MM.1S (cell line): Measurements from ENCODE around the gene PKD2L2.

Experiments
- DNase-seq: peaks from one replicate; pipeline ENCODE4 v3.0.0-alpha.2; 2015
- H2AFZ ChIP-seq: fragments of 300-600 bp; sonication (generic); 2 replicates; pipeline ENCODE4 v1.6.0; 2016; ENCODE audit warnings: antibody characterized with exemption, low read length
- H3F3A ChIP-seq: fragments of 300-600 bp; sonication (generic); 2 replicates; pipeline ENCODE4 v1.6.1; 2016; ENCODE audit warnings: mild to moderate bottlenecking, antibody characterized with exemption, low read length, moderate library complexity, mixed read lengths; ENCODE audit not compliant: insufficient read depth
- H3K27ac ChIP-seq: fragments of 300-600 bp; sonication (generic); 2 replicates; pipeline ENCODE4 v1.5.1; 2016; ENCODE audit warnings: mild to moderate bottlenecking, low read length
- H3K27me3 ChIP-seq: fragments of 300-600 bp; sonication (generic); replicated peaks from 2 replicates; pipeline ENCODE4 v1.6.0; 2016; ENCODE audit warnings: low read length; ENCODE audit not compliant: insufficient read depth
- H3K36me3 ChIP-seq: fragments of 300-600 bp; sonication (generic); replicated peaks from 2 replicates; pipeline ENCODE4 v1.6.1; 2016; ENCODE audit warnings: mild to moderate bottlenecking, low read length, mixed read lengths; ENCODE audit not compliant: insufficient read depth
- H3K4me1 ChIP-seq: fragments of 300-600 bp; sonication (generic); 2 replicates; pipeline ENCODE4 v1.6.1; 2016; ENCODE audit warnings: low read length, mixed read lengths
- H3K4me2 ChIP-seq: fragments of 300-600 bp; sonication (generic); 2 replicates; pipeline ENCODE4 v1.6.0; 2016; ENCODE audit warnings: low read depth, low read length
- H3K4me3 ChIP-seq: fragments of 300-600 bp; sonication (generic); 2 replicates; pipeline ENCODE4 v1.5.1; 2016; ENCODE audit warnings: low read length, mixed read lengths
- H3K79me2 ChIP-seq: fragments of 300-600 bp; sonication (generic); 2 replicates; pipeline ENCODE4 v1.6.1; 2016; ENCODE audit warnings: mixed run types, low read length, mixed read lengths
- H3K9ac ChIP-seq: fragments of 300-600 bp; sonication (generic); 2 replicates; pipeline ENCODE4 v1.6.1; 2016; ENCODE audit warnings: low read length, mixed read lengths
- H3K9me2 ChIP-seq: fragments of 300-600 bp; sonication (generic); replicated peaks from 2 replicates; pipeline ENCODE4 v1.6.1; 2016; ENCODE audit warnings: mild to moderate bottlenecking, low read length, mixed read lengths; ENCODE audit not compliant: insufficient read depth
- H3K9me3 ChIP-seq: fragments of 300-600 bp; sonication (generic); replicated peaks from 2 replicates; pipeline ENCODE4 v1.6.1; 2016; ENCODE audit warnings: mild to moderate bottlenecking, low read length, mixed read lengths; ENCODE audit not compliant: insufficient read depth
- H4K20me1 ChIP-seq: fragments of 300-600 bp; sonication (generic); 2 replicates; pipeline ENCODE4 v1.6.1; 2016; ENCODE audit warnings: mild to moderate bottlenecking, low read length, moderate library complexity, mixed read lengths; ENCODE audit not compliant: insufficient read depth
- EZH2 ChIP-seq: fragments of 300-600 bp; sonication (generic); optimal IDR thresholded peaks from 2 replicates; pipeline ENCODE3; 2017; ENCODE audit warnings: low read depth, mild to moderate bottlenecking, antibody characterized with exemption, low read length, mixed read lengths
- EZH2phosphoT487 ChIP-seq: fragments of 300-600 bp; sonication (generic); IDR thresholded peaks from 2 replicates; pipeline ENCODE4 v1.6.1; 2018; ENCODE audit warnings: antibody characterized with exemption, low read length
- TF ChIP-seq, protein P1 (sequence below): fragments of 300-600 bp; sonication (generic); IDR thresholded peaks from 2 replicates; pipeline ENCODE4 v1.5.1; 2016; ENCODE audit warnings: antibody characterized with exemption, low read length, mixed read lengths

The PKD2L2 gene

DNA sequence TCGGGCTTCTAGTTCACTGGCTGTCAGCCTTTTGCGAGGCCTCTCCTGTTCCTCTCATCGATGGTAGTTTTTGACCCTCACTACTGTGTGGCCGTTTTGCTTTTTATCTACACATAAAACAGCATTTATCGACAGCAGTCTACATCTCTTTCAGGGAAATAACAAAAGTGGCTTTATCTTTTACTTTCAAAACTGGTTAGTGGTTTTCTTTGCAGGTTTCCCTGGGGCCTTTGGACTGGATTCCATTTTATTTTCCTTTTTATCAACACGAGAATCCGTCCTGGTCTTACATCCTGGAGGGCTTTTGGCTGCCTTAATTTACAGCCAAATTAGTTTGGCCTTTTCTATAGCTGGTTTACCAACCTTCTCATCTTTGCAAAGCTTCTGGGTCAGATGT lies 793 bp upstream of the PKD2L2 start:
- H3K9ac ChIP-seq, result peak overlapping the region; percentile 72
- DNase-seq, result peak; percentile 45
- H3F3A ChIP-seq, result peaks cover 8% of the 10 kb centered on the region
- H3K27me3 ChIP-seq, result no peaks in the 10 kb centered on the region
- H2AFZ ChIP-seq, result peak overlapping the region; percentile 98
- no peaks in the 10 kb centered on the region for H3K36me3 ChIP-seq
- no peaks in the 10 kb centered on the region for H4K20me1 ChIP-seq
- H3K4me3 ChIP-seq, result peak overlapping the region; percentile 75
- TF ChIP-seq, protein P1, sequence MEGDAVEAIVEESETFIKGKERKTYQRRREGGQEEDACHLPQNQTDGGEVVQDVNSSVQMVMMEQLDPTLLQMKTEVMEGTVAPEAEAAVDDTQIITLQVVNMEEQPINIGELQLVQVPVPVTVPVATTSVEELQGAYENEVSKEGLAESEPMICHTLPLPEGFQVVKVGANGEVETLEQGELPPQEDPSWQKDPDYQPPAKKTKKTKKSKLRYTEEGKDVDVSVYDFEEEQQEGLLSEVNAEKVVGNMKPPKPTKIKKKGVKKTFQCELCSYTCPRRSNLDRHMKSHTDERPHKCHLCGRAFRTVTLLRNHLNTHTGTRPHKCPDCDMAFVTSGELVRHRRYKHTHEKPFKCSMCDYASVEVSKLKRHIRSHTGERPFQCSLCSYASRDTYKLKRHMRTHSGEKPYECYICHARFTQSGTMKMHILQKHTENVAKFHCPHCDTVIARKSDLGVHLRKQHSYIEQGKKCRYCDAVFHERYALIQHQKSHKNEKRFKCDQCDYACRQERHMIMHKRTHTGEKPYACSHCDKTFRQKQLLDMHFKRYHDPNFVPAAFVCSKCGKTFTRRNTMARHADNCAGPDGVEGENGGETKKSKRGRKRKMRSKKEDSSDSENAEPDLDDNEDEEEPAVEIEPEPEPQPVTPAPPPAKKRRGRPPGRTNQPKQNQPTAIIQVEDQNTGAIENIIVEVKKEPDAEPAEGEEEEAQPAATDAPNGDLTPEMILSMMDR, result no peak
- no peak for TF ChIP-seq EZH2phosphoT487
- TF ChIP-seq EZH2, result no peak
- no peaks in the 10 kb centered on the region for H3K9me2 ChIP-seq
- peak overlapping the region; percentile 80 for H3K4me2 ChIP-seq
- peak overlapping the region; percentile 61 for H3K27ac ChIP-seq
- peaks cover 7% of the 10 kb centered on the region; the same call in 1 of the 2 replicates for H3K4me1 ChIP-seq
- no peaks in the 10 kb centered on the region for H3K9me3 ChIP-seq
- no peaks in the 10 kb centered on the region for H3K79me2 ChIP-seq

DNA sequence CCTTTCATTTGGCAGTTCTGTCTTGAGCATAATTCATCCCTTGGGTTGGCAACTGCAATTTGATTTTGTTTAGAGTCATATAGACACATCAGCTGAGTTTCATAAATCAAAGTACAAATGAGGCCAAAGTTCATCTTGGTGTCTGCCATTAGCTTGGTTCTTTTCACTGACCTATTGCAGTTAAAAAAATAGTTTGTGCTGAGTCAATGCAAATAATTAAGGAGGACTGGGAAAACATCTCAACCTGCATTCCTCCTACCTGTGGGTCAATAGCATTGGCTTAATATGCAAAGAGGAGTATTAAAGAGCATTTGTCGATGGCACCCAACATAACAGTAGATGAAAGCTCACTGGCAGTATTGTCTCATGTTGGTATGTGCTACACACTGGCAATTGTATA lies 1.6 kb downstream of the PKD2L2 start:
- TF ChIP-seq EZH2phosphoT487, result no peak
- TF ChIP-seq, protein P1, result no peak
- TF ChIP-seq EZH2, result no peak
- Histone ChIP-seq H3K4me3 (no peak overlapping the region), H3K9ac (no peak overlapping the region), H4K20me1 (no peaks in the 10 kb centered on the region), H3K9me3 (no peaks in the 10 kb centered on the region), H3K27ac (no peak overlapping the region), H3K4me2 (no peak overlapping the region), H3K4me1 (peaks cover 7% of the 10 kb centered on the region; the same call in 1 of the 2 replicates), H3K79me2 (no peaks in the 10 kb centered on the region), H3K27me3 (no peaks in the 10 kb centered on the region), H2AFZ (no peak overlapping the region), H3K36me3 (no peaks in the 10 kb centered on the region), H3K9me2 (no peaks in the 10 kb centered on the region), H3F3A (peaks cover 8% of the 10 kb centered on the region)
- no peak for DNase-seq

DNA sequence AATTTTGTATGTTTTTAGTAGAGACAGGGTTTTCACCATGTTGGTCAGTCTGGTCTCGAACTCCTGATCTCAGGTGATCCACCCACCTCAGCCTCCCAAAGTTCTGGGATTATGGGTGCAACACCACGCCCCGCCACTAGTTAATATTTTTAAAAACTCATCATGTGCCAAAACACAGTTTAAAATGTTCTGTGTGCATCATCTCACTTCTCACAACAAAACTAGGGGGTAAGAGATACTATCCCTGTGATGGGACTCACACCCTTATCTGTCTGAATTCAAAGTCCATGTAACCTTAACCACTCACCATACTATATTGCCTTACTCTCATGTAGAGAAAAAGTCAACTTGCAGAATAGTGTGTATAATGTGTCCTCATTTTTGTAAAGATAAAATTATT lies 2.6 kb downstream of the PKD2L2 start:
- no peaks in the 10 kb centered on the region for H3K9me2 ChIP-seq
- peaks cover 8% of the 10 kb centered on the region for H3F3A ChIP-seq
- no peak for DNase-seq
- H3K4me3 ChIP-seq, result no peak overlapping the region
- H3K27me3 ChIP-seq, result no peaks in the 10 kb centered on the region
- H3K79me2 ChIP-seq, result no peaks in the 10 kb centered on the region
- no peak overlapping the region for H3K4me2 ChIP-seq
- TF ChIP-seq EZH2phosphoT487, result no peak
- TF ChIP-seq, protein P1, result peak; percentile 17
- no peak overlapping the region for H2AFZ ChIP-seq
- no peak overlapping the region for H3K27ac ChIP-seq
- no peaks in the 10 kb centered on the region for H3K9me3 ChIP-seq
- no peaks in the 10 kb centered on the region for H3K36me3 ChIP-seq
- H4K20me1 ChIP-seq, result no peaks in the 10 kb centered on the region
- peaks cover 7% of the 10 kb centered on the region; the same call in 1 of the 2 replicates for H3K4me1 ChIP-seq
- H3K9ac ChIP-seq, result no peak overlapping the region
